HCT116 (cell line): ENCODE data around the gene UCKL1. TPM values are rescaled to one million over a fixed set of nuclear protein-coding genes. Genes with fewer than 3 reads are reported as not detected.
A peak's percentile ranks its signal among the peaks of the same experiment; 100 is the strongest.

Experiments used
- ATAC-seq: fragments of 200-7000 bp; cut with Tn5 transposase; 2 replicates; pipeline ENCODE4 v1.9.1; 2020; ENCODE audit warnings: mild to moderate bottlenecking, moderate library complexity
- BruUV-seq: library from RNA; stranded (reverse); fragments of 400-500 nt; replicated peaks from 2 replicates; lab custom pipeline; 2021; lab: Mats Ljungman, UMichigan
- CTCF ChIA-PET: fragments of 300-600 bp; sonication (Branson Sonifier 250); formaldehyde crosslinking; loops from one replicate; lab custom pipeline; 2021; ENCODE audit warnings: antibody characterized with exemption; lab: Charles Lee
- POLR2A ChIA-PET: fragments of 300-600, 350-600 bp; sonication (Branson Sonifier 250); formaldehyde crosslinking; loops from one replicate; lab custom pipeline; 2021; ENCODE audit warnings: antibody characterized with exemption; lab: Charles Lee
- RAD21 ChIA-PET, 2 experiments: fragments of 300-600 bp; sonication (Branson Sonifier 250); formaldehyde crosslinking; loops; one replicate each; lab custom pipeline; 2023; ENCODE audit warnings: low total read pairs in 2 of 2; ENCODE audit not compliant: uncharacterized antibody in 2 of 2, unreplicated experiment in 2 of 2, low non-redundant PET in 1 of 2; lab: Charles Lee
- DNase-seq: peaks from one replicate; pipeline ENCODE4 v3.0.0-alpha.2; 2010; ENCODE audit warnings: low read depth, low spot score
- H2AFZ ChIP-seq: fragments of 200-600 bp; shearing (Covaris generic), sonication (generic); 2 replicates; pipeline ENCODE4 v1.6.1; 2017; ENCODE audit warnings: low read depth, mixed run types, mixed read lengths, antibody characterized with exemption, low read length; ENCODE audit not compliant: poor library complexity, severe bottlenecking
- H3K27ac ChIP-seq: 2 replicates; pipeline ENCODE4 v1.5.1; 2012; ENCODE audit warnings: low read depth, low read length
- H3K27me3 ChIP-seq: fragments of 200-600 bp; sonication (generic); 2 replicates; pipeline ENCODE4 v1.6.1; 2016; ENCODE audit warnings: mixed run types, low read length, mixed read lengths; ENCODE audit not compliant: insufficient read depth
- H3K36me3 ChIP-seq, 2 experiments: fragments of 200-500 bp in 1 of 2; fragments of 200-600 bp in 1 of 2; sonication (Bioruptor generic) in 1 of 2; sonication (generic) in 1 of 2; 2 replicates each; pipeline versions ENCODE4 v1.5.1 to v1.6.1; 2014 to 2016; ENCODE audit warnings: low read length in 2 of 2, inconsistent platforms in 1 of 2, mixed read lengths in 1 of 2, mixed run types in 1 of 2; ENCODE audit not compliant: insufficient read depth in 2 of 2, control insufficient read depth in 1 of 2
- H3K4me1 ChIP-seq, 2 experiments: fragments of 200-600 bp in 1 of 2; sonication (generic) in 1 of 2; 2 replicates each; pipeline versions ENCODE4 v1.5.1 to v1.6.1; 2012 to 2017; ENCODE audit warnings: low read length in 2 of 2, inconsistent platforms in 1 of 2, mild to moderate bottlenecking in 1 of 2, mixed read lengths in 1 of 2, mixed run types in 1 of 2, moderate library complexity in 1 of 2; ENCODE audit not compliant: insufficient read depth in 2 of 2, control insufficient read depth in 1 of 2
- H3K4me2 ChIP-seq: fragments of 200-600 bp; sonication (generic); 2 replicates; pipeline ENCODE4 v1.6.1; 2017; ENCODE audit warnings: mixed run types, low read length, mixed read lengths
- H3K4me3 ChIP-seq, 2 experiments: fragments of 200-600 bp in 1 of 2; sonication (generic) in 1 of 2; replicated peaks in 1 of 2; 2 replicates each; pipeline ENCODE4 v1.5.1; 2011 to 2016; ENCODE audit warnings: low read length in 2 of 2, control low read depth in 1 of 2, low read depth in 1 of 2, mild to moderate bottlenecking in 1 of 2, mixed read lengths in 1 of 2, mixed run types in 1 of 2
- H3K79me2 ChIP-seq: fragments of 200-600 bp; sonication (generic); 2 replicates; pipeline ENCODE4 v1.6.1; 2017; ENCODE audit warnings: mild to moderate bottlenecking, mixed run types, low read length, moderate library complexity, mixed read lengths; ENCODE audit not compliant: insufficient read depth
- H3K9ac ChIP-seq: fragments of 200-600 bp; sonication (generic); 2 replicates; pipeline ENCODE4 v1.6.1; 2016; ENCODE audit warnings: low read length, mixed read lengths
- H3K9me2 ChIP-seq: fragments of 200-600 bp; sonication (generic), shearing (Covaris generic); 2 replicates; pipeline ENCODE4 v1.6.1; 2017; ENCODE audit warnings: mixed run types, mild to moderate bottlenecking, moderate library complexity; ENCODE audit not compliant: insufficient read depth
- H3K9me3 ChIP-seq, 2 experiments: fragments of 200-500 bp in 1 of 2; fragments of 200-600 bp in 1 of 2; sonication (Bioruptor generic) in 1 of 2; sonication (generic) in 1 of 2; 2 replicates each; pipeline ENCODE4 v1.6.1; 2014 to 2017; ENCODE audit warnings: low read length in 2 of 2, mixed read lengths in 2 of 2, inconsistent platforms in 1 of 2, low read depth in 1 of 2, mild to moderate bottlenecking in 1 of 2, mixed run types in 1 of 2, moderate library complexity in 1 of 2; ENCODE audit not compliant: control insufficient read depth in 1 of 2, insufficient read depth in 1 of 2
- H4K20me1 ChIP-seq: fragments of 200-600 bp; sonication (generic), shearing (Covaris generic); 2 replicates; pipeline ENCODE4 v1.6.1; 2017; ENCODE audit warnings: mixed run types, mild to moderate bottlenecking, moderate library complexity; ENCODE audit not compliant: insufficient read depth
- EGR1 ChIP-seq: IDR thresholded peaks from 2 replicates; pipeline ENCODE4 v1.6.1; 2012; ENCODE audit warnings: low read depth
- ELF1 ChIP-seq: IDR thresholded peaks from 2 replicates; pipeline ENCODE4 v1.6.1; 2012; ENCODE audit warnings: low read depth, borderline replicate concordance
- EZH2phosphoT487 ChIP-seq: fragments of 200-600 bp; IDR thresholded peaks from 2 replicates; pipeline ENCODE4 v1.6.1; 2018; ENCODE audit warnings: antibody characterized with exemption, borderline replicate concordance
- FOSL1 ChIP-seq: IDR thresholded peaks from 2 replicates; pipeline ENCODE4 v1.6.1; 2012; ENCODE audit warnings: low read depth
- JUND ChIP-seq: IDR thresholded peaks from 2 replicates; pipeline ENCODE4 v1.6.1; 2012
- POLR2AphosphoS5 ChIP-seq: IDR thresholded peaks from 2 replicates; pipeline ENCODE4 v1.6.1; 2011; ENCODE audit warnings: mild to moderate bottlenecking, low read depth, low read length, moderate library complexity
- RAD21 ChIP-seq: IDR thresholded peaks from 2 replicates; pipeline ENCODE4 v1.6.1; 2012; ENCODE audit warnings: low read depth, mild to moderate bottlenecking
- SIN3A ChIP-seq: IDR thresholded peaks from 2 replicates; pipeline ENCODE4 v1.6.1; 2012; ENCODE audit warnings: low read depth
- SRF ChIP-seq: IDR thresholded peaks from 2 replicates; pipeline ENCODE4 v1.6.1; 2012; ENCODE audit warnings: low read depth
- YY1 ChIP-seq: IDR thresholded peaks from 2 replicates; pipeline ENCODE4 v1.6.1; 2011; ENCODE audit warnings: low read length, low read depth, moderate library complexity, mild to moderate bottlenecking; ENCODE audit not compliant: insufficient replicate concordance; ENCODE audit errors: extremely low read depth
- ZFX ChIP-seq: fragments of 450-650 bp; IDR thresholded peaks from 2 replicates; pipeline ENCODE4 v1.6.1; 2017
- intact Hi-C: fragments of 100-400 bp; cut with micrococcal nuclease; formaldehyde crosslinking; loops from 2 replicates; pipeline ENCODE4 v1.10.0; 2022
- total RNA-seq: library from RNA; stranded (reverse); gene quantifications from one replicate; pipeline ENCODE4 v1.2.1, GENCODE V29; 2021; ENCODE audit not compliant: unreplicated experiment
- TF ChIP-seq, protein P1 (sequence below): IDR thresholded peaks from 2 replicates; pipeline ENCODE4 v1.6.1; 2012; ENCODE audit warnings: low read depth
- TF ChIP-seq, protein P2 (sequence below): IDR thresholded peaks from 2 replicates; pipeline ENCODE4 v1.6.1; 2011; ENCODE audit warnings: mild to moderate bottlenecking, low read length, moderate library complexity; ENCODE audit not compliant: insufficient replicate concordance; ENCODE audit errors: extremely low read depth
- TF ChIP-seq, protein P3 (sequence below): IDR thresholded peaks from 2 replicates; pipeline ENCODE4 v1.6.1; 2012
- TF ChIP-seq, protein P4 (sequence below), 3 experiments: fragments of 200-600 bp in 1 of 3; sonication (generic) in 1 of 3; IDR thresholded peaks in 2 of 3; conservative IDR thresholded peaks in 1 of 3; 2 replicates each; pipeline ENCODE4 v1.5.1; 2012 to 2017; ENCODE audit warnings: low read depth in 2 of 3, low read length in 2 of 3, antibody characterized with exemption in 1 of 3, borderline replicate concordance in 1 of 3, control low read depth in 1 of 3, mild to moderate bottlenecking in 1 of 3, mixed read lengths in 1 of 3, mixed run types in 1 of 3, moderate library complexity in 1 of 3; ENCODE audit not compliant: insufficient read depth in 1 of 3
- TF ChIP-seq, protein P5 (sequence below): IDR thresholded peaks from 2 replicates; pipeline ENCODE4 v1.6.1; 2012

Gene UCKL1
- total RNA-seq, 1 experiment from 2014 or later: 54.2 TPM

DNA sequence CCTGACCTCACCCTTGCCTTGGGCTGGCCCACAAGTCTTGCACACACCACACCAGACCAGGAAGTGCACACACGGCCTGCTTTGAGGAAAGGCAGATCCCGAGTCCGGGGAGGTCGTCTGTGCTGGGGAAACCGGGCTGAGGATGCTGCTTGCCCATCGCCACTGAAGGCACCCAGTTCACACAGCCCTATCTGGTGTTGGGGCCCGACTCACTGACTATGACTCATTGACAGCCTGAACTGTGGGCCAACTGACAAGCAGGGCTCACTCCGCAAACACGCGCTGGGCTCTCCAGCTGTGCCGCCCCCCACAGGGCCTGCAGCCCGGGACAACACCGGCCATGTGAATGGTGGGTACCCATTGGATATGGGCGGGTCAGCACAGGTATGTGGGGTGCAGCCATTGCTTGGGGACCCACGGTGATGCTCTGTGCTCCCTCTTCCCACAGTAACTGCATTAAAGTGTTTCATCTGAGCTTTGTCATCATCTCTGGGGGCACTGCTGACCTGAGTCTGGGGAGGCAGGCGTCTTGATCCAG is 21.6 kb upstream of the UCKL1 start:
- no peak overlapping the region for H2AFZ ChIP-seq
- no TSS peak for BruUV-seq
- intact Hi-C loops: loop anchor here (10.0 kb wide), 2 partner anchors 113 to 193 kb away; partner anchors contain the start of genes ABHD16B and TPD52L2

More for the DNA sequence above, 21.6 kb upstream of the UCKL1 start:
- DNase-seq: no peak
- H3K79me2 ChIP-seq: peaks cover 18% of the 10 kb centered on the region
- TF ChIP-seq, protein P1, sequence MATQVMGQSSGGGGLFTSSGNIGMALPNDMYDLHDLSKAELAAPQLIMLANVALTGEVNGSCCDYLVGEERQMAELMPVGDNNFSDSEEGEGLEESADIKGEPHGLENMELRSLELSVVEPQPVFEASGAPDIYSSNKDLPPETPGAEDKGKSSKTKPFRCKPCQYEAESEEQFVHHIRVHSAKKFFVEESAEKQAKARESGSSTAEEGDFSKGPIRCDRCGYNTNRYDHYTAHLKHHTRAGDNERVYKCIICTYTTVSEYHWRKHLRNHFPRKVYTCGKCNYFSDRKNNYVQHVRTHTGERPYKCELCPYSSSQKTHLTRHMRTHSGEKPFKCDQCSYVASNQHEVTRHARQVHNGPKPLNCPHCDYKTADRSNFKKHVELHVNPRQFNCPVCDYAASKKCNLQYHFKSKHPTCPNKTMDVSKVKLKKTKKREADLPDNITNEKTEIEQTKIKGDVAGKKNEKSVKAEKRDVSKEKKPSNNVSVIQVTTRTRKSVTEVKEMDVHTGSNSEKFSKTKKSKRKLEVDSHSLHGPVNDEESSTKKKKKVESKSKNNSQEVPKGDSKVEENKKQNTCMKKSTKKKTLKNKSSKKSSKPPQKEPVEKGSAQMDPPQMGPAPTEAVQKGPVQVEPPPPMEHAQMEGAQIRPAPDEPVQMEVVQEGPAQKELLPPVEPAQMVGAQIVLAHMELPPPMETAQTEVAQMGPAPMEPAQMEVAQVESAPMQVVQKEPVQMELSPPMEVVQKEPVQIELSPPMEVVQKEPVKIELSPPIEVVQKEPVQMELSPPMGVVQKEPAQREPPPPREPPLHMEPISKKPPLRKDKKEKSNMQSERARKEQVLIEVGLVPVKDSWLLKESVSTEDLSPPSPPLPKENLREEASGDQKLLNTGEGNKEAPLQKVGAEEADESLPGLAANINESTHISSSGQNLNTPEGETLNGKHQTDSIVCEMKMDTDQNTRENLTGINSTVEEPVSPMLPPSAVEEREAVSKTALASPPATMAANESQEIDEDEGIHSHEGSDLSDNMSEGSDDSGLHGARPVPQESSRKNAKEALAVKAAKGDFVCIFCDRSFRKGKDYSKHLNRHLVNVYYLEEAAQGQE: no peak
- TF ChIP-seq, protein P2, sequence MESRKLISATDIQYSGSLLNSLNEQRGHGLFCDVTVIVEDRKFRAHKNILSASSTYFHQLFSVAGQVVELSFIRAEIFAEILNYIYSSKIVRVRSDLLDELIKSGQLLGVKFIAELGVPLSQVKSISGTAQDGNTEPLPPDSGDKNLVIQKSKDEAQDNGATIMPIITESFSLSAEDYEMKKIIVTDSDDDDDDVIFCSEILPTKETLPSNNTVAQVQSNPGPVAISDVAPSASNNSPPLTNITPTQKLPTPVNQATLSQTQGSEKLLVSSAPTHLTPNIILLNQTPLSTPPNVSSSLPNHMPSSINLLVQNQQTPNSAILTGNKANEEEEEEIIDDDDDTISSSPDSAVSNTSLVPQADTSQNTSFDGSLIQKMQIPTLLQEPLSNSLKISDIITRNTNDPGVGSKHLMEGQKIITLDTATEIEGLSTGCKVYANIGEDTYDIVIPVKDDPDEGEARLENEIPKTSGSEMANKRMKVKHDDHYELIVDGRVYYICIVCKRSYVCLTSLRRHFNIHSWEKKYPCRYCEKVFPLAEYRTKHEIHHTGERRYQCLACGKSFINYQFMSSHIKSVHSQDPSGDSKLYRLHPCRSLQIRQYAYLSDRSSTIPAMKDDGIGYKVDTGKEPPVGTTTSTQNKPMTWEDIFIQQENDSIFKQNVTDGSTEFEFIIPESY: no peak
- TF ChIP-seq EGR1 (no peak), ZFX (no peak), POLR2AphosphoS5 (no peak), ELF1 (no peak), SRF (no peak), SIN3A (no peak), JUND (no peak), RAD21 (no peak), YY1 (no peak), FOSL1 (no peak), EZH2phosphoT487 (no peak)
- TF ChIP-seq, protein P3, sequence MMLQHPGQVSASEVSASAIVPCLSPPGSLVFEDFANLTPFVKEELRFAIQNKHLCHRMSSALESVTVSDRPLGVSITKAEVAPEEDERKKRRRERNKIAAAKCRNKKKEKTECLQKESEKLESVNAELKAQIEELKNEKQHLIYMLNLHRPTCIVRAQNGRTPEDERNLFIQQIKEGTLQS: no peak
- TF ChIP-seq, protein P4, sequence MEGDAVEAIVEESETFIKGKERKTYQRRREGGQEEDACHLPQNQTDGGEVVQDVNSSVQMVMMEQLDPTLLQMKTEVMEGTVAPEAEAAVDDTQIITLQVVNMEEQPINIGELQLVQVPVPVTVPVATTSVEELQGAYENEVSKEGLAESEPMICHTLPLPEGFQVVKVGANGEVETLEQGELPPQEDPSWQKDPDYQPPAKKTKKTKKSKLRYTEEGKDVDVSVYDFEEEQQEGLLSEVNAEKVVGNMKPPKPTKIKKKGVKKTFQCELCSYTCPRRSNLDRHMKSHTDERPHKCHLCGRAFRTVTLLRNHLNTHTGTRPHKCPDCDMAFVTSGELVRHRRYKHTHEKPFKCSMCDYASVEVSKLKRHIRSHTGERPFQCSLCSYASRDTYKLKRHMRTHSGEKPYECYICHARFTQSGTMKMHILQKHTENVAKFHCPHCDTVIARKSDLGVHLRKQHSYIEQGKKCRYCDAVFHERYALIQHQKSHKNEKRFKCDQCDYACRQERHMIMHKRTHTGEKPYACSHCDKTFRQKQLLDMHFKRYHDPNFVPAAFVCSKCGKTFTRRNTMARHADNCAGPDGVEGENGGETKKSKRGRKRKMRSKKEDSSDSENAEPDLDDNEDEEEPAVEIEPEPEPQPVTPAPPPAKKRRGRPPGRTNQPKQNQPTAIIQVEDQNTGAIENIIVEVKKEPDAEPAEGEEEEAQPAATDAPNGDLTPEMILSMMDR (IDR thresholded peaks at IDR 0.05 in 2 of 3, conservative IDR thresholded peaks at IDR 0.05 in 1 of 3; ENCODE audit: borderline replicate concordance in 1 of 3, insufficient read depth in 1 of 3, low read depth in 2 of 3, low read length in 2 of 3): no peak
- TF ChIP-seq, protein P5, sequence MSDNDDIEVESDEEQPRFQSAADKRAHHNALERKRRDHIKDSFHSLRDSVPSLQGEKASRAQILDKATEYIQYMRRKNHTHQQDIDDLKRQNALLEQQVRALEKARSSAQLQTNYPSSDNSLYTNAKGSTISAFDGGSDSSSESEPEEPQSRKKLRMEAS: no peak
- TF ChIP-seq, all 23 proteins: peak for 0
- ATAC-seq: no peak
- POLR2A ChIA-PET: no interaction called here
- H3K9me3 ChIP-seq: no peaks in the 10 kb centered on the region
- H3K9ac ChIP-seq: peak overlapping the region; percentile 76; the same call in 1 of the 2 replicates
- CTCF ChIA-PET: interaction anchor here (0.5 to 0.6 kb wide), 2 partner anchors 9 to 404 kb away, joined by 3 to 6 read pairs; partner anchors contain the start of gene HELZ2
- peaks cover 28 to 63% of the 10 kb centered on the region in 2 experiments for H3K4me1 ChIP-seq
- peak overlapping the region; percentile 96 for H3K4me2 ChIP-seq
- no peaks in the 10 kb centered on the region for H3K36me3 ChIP-seq
- H4K20me1 ChIP-seq: no peaks in the 10 kb centered on the region
- peak overlapping the region; percentile 76 to 94; a peak in 3 of 4 replicates for H3K4me3 ChIP-seq
- RAD21 ChIA-PET: no interaction called here
- no peaks in the 10 kb centered on the region for H3K9me2 ChIP-seq
- no peaks in the 10 kb centered on the region for H3K27me3 ChIP-seq
- peak overlapping the region; percentile 69; the same call in 1 of the 2 replicates for H3K27ac ChIP-seq
